Spleen (tissue), 11 donors: Measurements from ENCODE around the gene TPCN2. TPM values are rescaled to one million over a fixed set of nuclear protein-coding genes. Genes with fewer than 3 reads are reported as not detected.
"Not testable (repeated sequence)": the region's sequence is repeated elsewhere in the genome, so short reads cannot be mapped to it uniquely, and the experiment has no call there.

Experiments used
- DNase-seq: peaks from one replicate; pipeline ENCODE4 v3.0.0-alpha.2; 2020
- H3K27ac ChIP-seq, 8 donors: fragments of 200-600 bp; sonication (generic) in 7 of 8; 1 replicate in 4 of 8; 2 replicates in 4 of 8; pipeline versions ENCODE4 v1.5.0 to v1.8.0; 2016 to 2021; ENCODE audit warnings: inconsistent platforms in 4 of 8, mild to moderate bottlenecking in 4 of 8, moderate library complexity in 1 of 8
- H3K27me3 ChIP-seq, 7 donors: fragments of 200-600 bp; sonication (generic) in 6 of 7; replicated peaks in 1 of 7; 1 replicate in 4 of 7; 2 replicates in 3 of 7; pipeline versions ENCODE4 v1.5.0 to v1.8.0; 2016 to 2021; ENCODE audit warnings: inconsistent platforms in 3 of 7, mild to moderate bottlenecking in 1 of 7
- H3K36me3 ChIP-seq, 6 donors: fragments of 200-600 bp; sonication (generic) in 5 of 6; 1 replicate in 4 of 6; 2 replicates in 2 of 6; pipeline versions ENCODE4 v1.5.0 to v1.8.0; 2016 to 2021; ENCODE audit warnings: inconsistent platforms in 2 of 6
- H3K4me1 ChIP-seq, 6 donors: fragments of 200-600 bp; sonication (generic) in 5 of 6; 1 replicate in 3 of 6; 2 replicates in 3 of 6; pipeline versions ENCODE4 v1.5.0 to v1.8.0; 2016 to 2021; ENCODE audit warnings: inconsistent platforms in 3 of 6
- H3K4me3 ChIP-seq, 8 donors: fragments of 200-600 bp; sonication (generic) in 7 of 8; 1 replicate in 4 of 8; 2 replicates in 4 of 8; pipeline versions ENCODE4 v1.5.0 to v1.8.0; 2016 to 2021; ENCODE audit warnings: inconsistent platforms in 4 of 8, mild to moderate bottlenecking in 4 of 8, moderate library complexity in 2 of 8
- H3K9me3 ChIP-seq, 8 donors: fragments of 200-600 bp; sonication (generic) in 7 of 8; 1 replicate in 4 of 8; 2 replicates in 4 of 8; pipeline versions ENCODE4 v1.5.0 to v1.8.0; 2016 to 2021; ENCODE audit warnings: inconsistent platforms in 4 of 8
- POLR2A ChIP-seq, 3 donors: fragments of 450-650 bp; IDR thresholded peaks; one replicate each; pipeline ENCODE4 v1.5.1; 2017; ENCODE audit warnings: antibody characterized with exemption in 3 of 3, mild to moderate bottlenecking in 1 of 3
- POLR2AphosphoS5 ChIP-seq, 3 donors: sonication (generic); formaldehyde crosslinking; IDR thresholded peaks; one replicate each; pipeline ENCODE4 v1.5.1; 2017; ENCODE audit warnings: antibody characterized with exemption in 3 of 3
- WGBS, 5 donors: extraction: QIAGEN DNeasy Blood & Tissue Kit in 3 of 5; methylation state at CpG; one replicate each; pipeline versions ENCODE4 v1.1.5 to v1.1.7; 2013 to 2018; 5-methylcytosine and 5-hydroxymethylcytosine counted together
- intact Hi-C: fragments of 100-400 bp; cut with DNase I; formaldehyde crosslinking; loops from one replicate; pipeline ENCODE4 v1.15.0; 2023; ENCODE audit warnings: low total_unique reads
- polyA plus RNA-seq, 3 donors: library from polyadenylated mRNA; stranded (reverse); fragments of 200-250 nt; gene quantifications; one replicate each; pipeline ENCODE4 v1.2.1, GENCODE V29; 2013
- total RNA-seq, 7 donors: library from RNA; depleted of rRNA in 3 of 7; stranded (reverse); fragments of >200 nt in 3 of 7; fragmentation: NEBNext Ultra II Directional in 4 of 7; extraction: Animal tissue kit (Norgen Biotek cat#: 25700) in 4 of 7; gene quantifications; one replicate each; pipeline versions ENCODE4 v1.1.0 to v1.2.1, GENCODE V29; 2016 to 2021
- TF ChIP-seq, protein P1 (sequence below), 11 experiments: fragments of 200-600 bp in 7 of 11; fragments of 450-650 bp in 4 of 11; sonication (generic) in 4 of 11; IDR thresholded peaks in 8 of 11; conservative IDR thresholded peaks in 3 of 11; 1 replicate in 7 of 11; 2 replicates in 4 of 11; pipeline versions ENCODE4 v1.4.0 to v1.8.0; 2016 to 2021; ENCODE audit warnings: antibody characterized with exemption in 11 of 11, inconsistent platforms in 4 of 11, mild to moderate bottlenecking in 1 of 11
- donor health status: healthy with polysubstance abuse.
- donor health status: DM: no; HTN: no; CAD: no; lungs with moderate emphysema.
- donor health status: DM: no; HTN: no; CAD: no.
- donor health status: Bipolar disorder and iron deficiency.
- donor health status: healthy.
- donor health status: DM: no; HTN: no; CAD: no.
- donor health status: DM: yes; HTN: yes; CAD: no.

Gene TPCN2
- total and polyA plus RNA-seq, 10 donors, result 3.6 to 30.4 (median 24.1) TPM

DNA sequence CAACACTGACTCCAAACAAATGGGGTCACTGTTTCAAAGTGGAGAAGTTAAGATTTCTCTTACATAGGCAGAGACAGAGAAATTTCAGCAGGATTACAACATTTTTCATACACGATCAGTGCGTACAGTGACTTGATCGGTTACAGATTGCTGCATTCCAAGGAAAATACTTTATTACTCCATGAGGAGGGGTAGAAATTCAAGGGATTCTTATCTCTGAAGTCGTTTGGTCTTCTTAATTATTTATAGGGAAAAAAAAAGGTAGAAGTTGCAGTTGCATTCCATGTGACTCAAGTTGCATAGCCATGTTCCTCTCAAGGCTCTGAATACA lies 96.3 kb downstream of the TPCN2 start:
- 60 to 81% (median 76%) methylated on average over 4 of the region's 4 CpGs for WGBS, 5 donors
- no peaks in the 10 kb centered on the region for H3K4me1 ChIP-seq
- H3K36me3 ChIP-seq, result peaks cover 0 to 4% (median 0%) of the 10 kb centered on the region in 6 donors
- intact Hi-C loops, result no loop called here
- H3K27me3 ChIP-seq, result no peaks in the 10 kb centered on the region
- peaks cover 0 to 55% (median 27%) of the 10 kb centered on the region in 8 donors for H3K9me3 ChIP-seq
- DNase-seq, result no peak
- no peak overlapping the region for H3K4me3 ChIP-seq
- H3K27ac ChIP-seq, result no peak overlapping the region
- TF ChIP-seq POLR2A (IDR thresholded peaks at IDR 0.05), result no peak

DNA sequence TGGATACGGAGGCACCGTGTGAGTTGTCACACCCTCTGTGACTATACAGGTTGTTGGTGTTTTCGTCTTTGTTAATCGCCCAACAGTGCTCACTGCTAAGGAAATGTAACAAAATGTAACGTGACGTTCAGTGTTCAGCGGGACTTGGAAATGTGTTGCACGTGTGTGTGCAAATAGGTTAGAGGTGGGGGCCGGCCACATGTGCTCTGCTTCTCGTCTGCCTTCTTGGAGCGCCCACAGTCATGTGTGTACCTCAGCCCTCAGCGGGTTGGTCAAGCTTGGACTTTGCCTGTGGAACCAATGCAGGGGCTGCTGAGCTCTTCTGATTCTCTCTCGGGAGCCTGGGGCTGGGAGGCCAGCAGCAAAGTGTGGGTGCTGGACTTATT lies 99.6 kb downstream of the TPCN2 start:
- no peak overlapping the region for H3K4me3 ChIP-seq
- no peak for DNase-seq
- H3K36me3 ChIP-seq, result peaks cover 0 to 4% (median 0%) of the 10 kb centered on the region in 6 donors
- H3K27me3 ChIP-seq, result no peaks in the 10 kb centered on the region
- intact Hi-C loops, result no loop called here
- H3K4me1 ChIP-seq, result no peaks in the 10 kb centered on the region
- WGBS, 5 donors, result 95 to 97% (median 95%) methylated on average over 13 of the region's 13 CpGs
- peaks cover 0 to 51% (median 26%) of the 10 kb centered on the region in 8 donors for H3K9me3 ChIP-seq
- TF ChIP-seq POLR2A (IDR thresholded peaks at IDR 0.05), result no peak
- TF ChIP-seq, protein P1, sequence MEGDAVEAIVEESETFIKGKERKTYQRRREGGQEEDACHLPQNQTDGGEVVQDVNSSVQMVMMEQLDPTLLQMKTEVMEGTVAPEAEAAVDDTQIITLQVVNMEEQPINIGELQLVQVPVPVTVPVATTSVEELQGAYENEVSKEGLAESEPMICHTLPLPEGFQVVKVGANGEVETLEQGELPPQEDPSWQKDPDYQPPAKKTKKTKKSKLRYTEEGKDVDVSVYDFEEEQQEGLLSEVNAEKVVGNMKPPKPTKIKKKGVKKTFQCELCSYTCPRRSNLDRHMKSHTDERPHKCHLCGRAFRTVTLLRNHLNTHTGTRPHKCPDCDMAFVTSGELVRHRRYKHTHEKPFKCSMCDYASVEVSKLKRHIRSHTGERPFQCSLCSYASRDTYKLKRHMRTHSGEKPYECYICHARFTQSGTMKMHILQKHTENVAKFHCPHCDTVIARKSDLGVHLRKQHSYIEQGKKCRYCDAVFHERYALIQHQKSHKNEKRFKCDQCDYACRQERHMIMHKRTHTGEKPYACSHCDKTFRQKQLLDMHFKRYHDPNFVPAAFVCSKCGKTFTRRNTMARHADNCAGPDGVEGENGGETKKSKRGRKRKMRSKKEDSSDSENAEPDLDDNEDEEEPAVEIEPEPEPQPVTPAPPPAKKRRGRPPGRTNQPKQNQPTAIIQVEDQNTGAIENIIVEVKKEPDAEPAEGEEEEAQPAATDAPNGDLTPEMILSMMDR (IDR thresholded peaks at IDR 0.05 in 8 of 11, conservative IDR thresholded peaks at IDR 0.05 in 3 of 11), result no peak
- no peak for TF ChIP-seq POLR2AphosphoS5 (IDR thresholded peaks at IDR 0.05)
- no peak overlapping the region for H3K27ac ChIP-seq

DNA sequence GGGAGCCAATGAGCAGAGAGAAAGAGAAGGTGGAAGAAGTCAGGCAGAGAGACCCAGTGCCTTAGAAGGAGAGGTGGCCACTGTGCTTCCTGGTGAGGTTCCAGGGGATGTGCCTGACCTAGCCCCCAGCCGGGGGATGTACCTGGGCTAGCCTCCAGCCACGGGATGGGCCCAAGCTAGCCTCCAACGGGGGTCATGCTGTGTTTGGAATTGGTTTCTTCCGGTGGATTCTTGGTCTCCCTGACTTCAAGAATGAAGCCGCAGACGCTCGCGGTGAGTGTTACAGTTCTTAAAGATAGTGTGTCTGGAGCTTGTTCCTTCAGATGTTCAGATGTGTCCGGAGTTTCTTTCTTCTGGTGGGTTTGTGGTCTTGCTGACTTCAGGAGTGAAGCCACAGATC lies 100.1 kb downstream of the TPCN2 start:
- intact Hi-C loops, result no loop called here
- Histone ChIP-seq H3K9me3 (peaks cover 0 to 49% (median 26%) of the 10 kb centered on the region in 8 donors), H3K4me1 (no peaks in the 10 kb centered on the region), H3K4me3 (no peak overlapping the region), H3K27me3 (no peaks in the 10 kb centered on the region), H3K36me3 (peaks cover 0 to 4% (median 0%) of the 10 kb centered on the region in 6 donors), H3K27ac (no peak overlapping the region)
- TF ChIP-seq, protein P1 (IDR thresholded peaks at IDR 0.05 in 8 of 11, conservative IDR thresholded peaks at IDR 0.05 in 3 of 11), result no peak
- TF ChIP-seq POLR2A (IDR thresholded peaks at IDR 0.05) (no peak), POLR2AphosphoS5 (IDR thresholded peaks at IDR 0.05) (no peak)
- DNase-seq, result peak; percentile 24
- 82 to 88% (median 86%) methylated on average over 9 of the region's 9 CpGs for whole genome bisulfite sequencing, 5 donors

DNA sequence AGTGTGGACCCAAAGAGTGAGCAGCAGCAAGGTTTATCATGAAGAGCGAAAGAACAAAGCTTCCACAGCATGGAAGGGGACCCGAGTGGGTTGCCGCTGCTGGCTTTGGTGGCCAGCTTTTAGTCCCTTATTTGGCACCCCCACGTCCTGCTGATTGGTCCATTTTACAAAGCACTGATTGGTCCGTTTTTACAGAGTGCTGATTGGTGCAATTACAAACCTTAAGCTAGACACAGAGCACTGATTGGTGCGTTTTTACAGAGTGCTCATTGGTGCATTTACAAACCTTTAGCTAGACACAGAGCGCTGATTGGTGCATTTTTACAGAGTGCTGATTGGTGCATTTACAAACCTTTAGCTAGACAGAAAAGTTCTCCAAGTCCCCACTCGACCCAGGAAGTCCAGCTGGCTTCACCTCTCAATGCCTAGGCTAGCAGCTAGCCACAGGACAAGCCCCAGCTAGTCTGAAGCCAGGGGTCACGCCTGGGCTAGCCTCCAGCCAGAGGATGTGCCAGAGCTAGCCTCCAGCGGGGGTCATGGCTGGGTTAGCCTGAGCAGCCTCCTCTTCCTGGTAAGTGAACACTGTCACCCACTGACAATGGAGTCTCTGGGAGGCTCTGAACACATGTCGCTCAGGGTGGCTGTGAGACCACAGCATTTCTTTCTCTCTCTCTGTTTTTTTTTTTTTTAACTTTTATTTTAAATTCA lies 100.8 kb downstream of the TPCN2 start:
- peak; percentile 52 for DNase-seq
- H3K9me3 ChIP-seq, result peaks cover 0 to 49% (median 26%) of the 10 kb centered on the region in 8 donors
- WGBS, 5 donors, result 79 to 93% (median 88%) methylated on average over 10 to 11 of the region's 11 CpGs

DNA sequence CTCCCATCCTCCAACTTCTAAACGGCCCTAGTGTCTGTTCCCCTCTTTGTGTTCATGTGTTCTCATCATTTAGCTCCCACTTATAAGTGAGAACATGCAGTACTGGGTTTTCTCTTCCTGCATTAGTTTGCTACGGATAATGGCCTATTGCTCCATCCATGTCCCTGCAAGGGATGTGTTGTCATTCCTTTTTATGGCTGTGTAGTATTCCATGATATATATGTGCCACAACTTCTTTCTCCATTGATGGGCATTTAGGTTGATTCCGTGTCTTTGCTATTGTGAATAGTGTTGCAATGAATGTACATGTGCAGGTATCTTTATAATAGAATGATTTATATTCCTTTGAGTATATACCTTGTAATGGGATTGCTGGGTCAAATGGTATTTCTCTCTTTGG lies 101.4 kb downstream of the TPCN2 start:
- Histone ChIP-seq H3K4me3 (no peak overlapping the region), H3K27me3 (peaks cover 0 to under 1% (median 0%) of the 10 kb centered on the region in 7 donors), H3K27ac (no peak overlapping the region), H3K9me3 (peaks cover 0 to 43% (median 24%) of the 10 kb centered on the region in 8 donors), H3K4me1 (peaks cover 0 to 12% (median 4%) of the 10 kb centered on the region in 6 donors), H3K36me3 (peaks cover 0 to 4% (median 0%) of the 10 kb centered on the region in 6 donors)
- 86 to 95% (median 87%) methylated on average over 3 of the region's 3 CpGs for WGBS, 5 donors
- TF ChIP-seq POLR2AphosphoS5 (IDR thresholded peaks at IDR 0.05) (no peak), POLR2A (IDR thresholded peaks at IDR 0.05) (no peak)
- TF ChIP-seq, protein P1 (IDR thresholded peaks at IDR 0.05 in 8 of 11, conservative IDR thresholded peaks at IDR 0.05 in 3 of 11), result no peak
- no peak for DNase-seq
- intact Hi-C loops, result no loop called here

More for the DNA sequence above, 100.8 kb downstream of the TPCN2 start:
- H3K36me3 ChIP-seq, H3K4me1 ChIP-seq, H3K27ac ChIP-seq, H3K27me3 ChIP-seq, intact Hi-C loops, H3K4me3 ChIP-seq: not testable (repeated sequence)
